Embryonic facial prominence (tissue), 1 donor: Measurements from ENCODE around the gene ZBTB6.
A peak's percentile ranks its signal among the peaks of the same experiment; 100 is the strongest.
"Not testable (repeated sequence)": the region's sequence is repeated elsewhere in the genome, so short reads cannot be mapped to it uniquely, and the experiment has no call there.

Experiments used
- DNase-seq: peaks from one replicate; pipeline ENCODE4 v3.0.0-alpha.2; 2016; ENCODE audit errors: extremely low spot score

Gene ZBTB6

GRCh38 chr9:122929796-122930354, 16.8 kb upstream of the ZBTB6 start:
- DNase-seq: no peak

- no peak for DNase-seq
Measured at GRCh38 chr9:122923947-122924346, 10.8 kb upstream of the ZBTB6 start.

- no peak for DNase-seq
Measured at GRCh38 chr9:122922713-122923112, 9.6 kb upstream of the ZBTB6 start.

- no peak for DNase-seq
Measured at GRCh38 chr9:122918310-122918709, 5.2 kb upstream of the ZBTB6 start.

- DNase-seq: no peak
Measured at GRCh38 chr9:122912671-122912963, 506 bp downstream of the ZBTB6 start.

GRCh38 chr9:122906122-122906521, 7.0 kb downstream of the ZBTB6 start:
- not testable (repeated sequence) for DNase-seq

- peak; percentile 100 for DNase-seq
Measured at GRCh38 chr9:122904823-122905710, 8.1 kb downstream of the ZBTB6 start, which contains the start of gene RC3H2. RC3H2 (minus strand) TSS chr9:122905359; CDS start chr9:122897509, 7,850 bp downstream.

GRCh38 chr9:122904466-122904822, 8.7 kb downstream of the ZBTB6 start:
- DNase-seq: no peak

- no peak for DNase-seq
Measured at GRCh38 chr9:122900791-122901190, 12.3 kb downstream of the ZBTB6 start.

- DNase-seq: no peak
Measured at GRCh38 chr9:122897969-122898368, 15.2 kb downstream of the ZBTB6 start.

- DNase-seq: no peak
Measured at GRCh38 chr9:122888480-122888879, 24.6 kb downstream of the ZBTB6 start.

GRCh38 chr9:122883125-122883524, 30.0 kb downstream of the ZBTB6 start:
- DNase-seq: no peak

GRCh38 chr9:122879443-122879842, 33.7 kb downstream of the ZBTB6 start:
- DNase-seq: no peak

GRCh38 chr9:122875523-122875922, 37.6 kb downstream of the ZBTB6 start:
- DNase-seq: no peak

- not testable (repeated sequence) for DNase-seq
Measured at GRCh38 chr9:122867276-122867675, 45.8 kb downstream of the ZBTB6 start.

- DNase-seq: no peak
Measured at GRCh38 chr9:122866079-122866478, 47.0 kb downstream of the ZBTB6 start.

- DNase-seq: no peak
Measured at GRCh38 chr9:122865300-122865699, 47.8 kb downstream of the ZBTB6 start.

- DNase-seq: no peak
Measured at GRCh38 chr9:122863407-122863806, 49.7 kb downstream of the ZBTB6 start.

- no peak for DNase-seq
Measured at GRCh38 chr9:122860319-122861142, 52.6 kb downstream of the ZBTB6 start.
